Stomach smooth muscle (tissue), 2 donors: ENCODE data around the gene CAMK2A.
"Not testable (repeated sequence)": the region's sequence is repeated elsewhere in the genome, so short reads cannot be mapped to it uniquely, and the experiment has no call there.

Experiments
- H3K27ac ChIP-seq: one replicate; pipeline ENCODE4 v1.7.0; 2013; ENCODE audit warnings: mild to moderate bottlenecking, low read length, inconsistent platforms
- H3K27me3 ChIP-seq, 2 donors: one replicate each; pipeline ENCODE4 v1.7.0; 2013; ENCODE audit warnings: low read length in 2 of 2; ENCODE audit not compliant: insufficient read depth in 2 of 2, control insufficient read depth in 1 of 2
- H3K36me3 ChIP-seq, 2 donors: one replicate each; pipeline ENCODE4 v1.7.0; 2013; ENCODE audit warnings: low read length in 2 of 2; ENCODE audit not compliant: control insufficient read depth in 2 of 2, insufficient read depth in 2 of 2
- H3K4me1 ChIP-seq: one replicate; pipeline ENCODE4 v1.7.0; 2013; ENCODE audit warnings: low read length; ENCODE audit not compliant: control insufficient read depth, insufficient read depth
- H3K4me3 ChIP-seq, 2 donors: one replicate each; pipeline ENCODE4 v1.7.0; 2013; ENCODE audit warnings: low read length in 2 of 2
- H3K9ac ChIP-seq, 2 donors: one replicate each; pipeline ENCODE4 v1.7.0; 2013; ENCODE audit warnings: low read length in 2 of 2, mild to moderate bottlenecking in 1 of 2
- H3K9me3 ChIP-seq, 2 donors: one replicate each; pipeline ENCODE4 v1.7.0; 2013; ENCODE audit warnings: low read length in 2 of 2; ENCODE audit not compliant: control insufficient read depth in 2 of 2
- donor health status: healthy.
- donor health status: Pancreatic carcinoma.

CAMK2A gene

DNA sequence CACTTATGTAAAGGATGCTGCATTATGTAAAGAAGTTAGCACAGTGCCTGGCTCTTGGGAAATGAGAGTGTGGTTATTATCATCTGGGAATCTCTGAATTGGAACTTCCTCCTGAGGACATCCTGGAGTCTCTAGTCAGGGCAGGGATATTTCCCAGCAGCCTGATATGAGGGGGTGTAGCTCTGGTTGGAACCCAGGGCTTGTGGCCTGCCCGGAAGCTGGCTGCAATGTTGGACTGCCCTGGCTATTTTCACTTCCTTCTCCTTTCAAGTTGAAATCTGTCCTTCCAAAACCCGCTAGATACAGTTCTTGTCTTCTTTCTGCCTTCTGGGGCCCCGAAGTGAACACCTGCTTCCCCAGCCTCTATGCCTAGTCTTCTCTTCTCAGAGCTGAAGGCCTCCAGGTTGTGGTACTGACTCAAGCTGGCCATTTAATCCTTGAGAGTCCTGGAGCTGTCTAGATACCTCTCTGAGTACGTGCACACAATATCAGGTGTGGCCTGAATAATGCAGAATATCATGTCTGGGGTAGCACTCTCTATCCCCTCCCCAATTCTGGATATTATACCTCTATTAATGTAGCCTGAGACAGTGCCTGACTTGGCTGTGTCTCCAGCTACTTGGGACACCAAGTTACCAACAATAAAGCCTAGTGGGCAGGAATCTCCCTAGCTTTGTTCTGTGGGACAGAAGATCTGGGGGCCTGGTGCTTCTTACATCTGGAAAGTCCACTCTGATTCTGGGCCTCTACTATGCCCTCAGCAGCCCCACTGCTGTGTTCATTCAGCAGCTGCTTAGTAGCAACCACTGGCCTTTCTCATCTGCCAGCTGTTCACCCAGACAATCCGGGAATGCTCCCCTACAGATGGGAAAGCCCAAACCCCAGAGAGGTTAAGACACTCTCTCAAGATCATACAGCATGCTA, 54.7 kb downstream of the CAMK2A start:
- Histone ChIP-seq H3K36me3 (peaks cover 0 to 3% of the 10 kb centered on the region in 2 donors), H3K4me1 (no peaks in the 10 kb centered on the region), H3K4me3 (no peak overlapping the region), H3K27ac (no peak overlapping the region), H3K27me3 (no peaks in the 10 kb centered on the region), H3K9me3 (no peaks in the 10 kb centered on the region), H3K9ac (no peak overlapping the region)

DNA sequence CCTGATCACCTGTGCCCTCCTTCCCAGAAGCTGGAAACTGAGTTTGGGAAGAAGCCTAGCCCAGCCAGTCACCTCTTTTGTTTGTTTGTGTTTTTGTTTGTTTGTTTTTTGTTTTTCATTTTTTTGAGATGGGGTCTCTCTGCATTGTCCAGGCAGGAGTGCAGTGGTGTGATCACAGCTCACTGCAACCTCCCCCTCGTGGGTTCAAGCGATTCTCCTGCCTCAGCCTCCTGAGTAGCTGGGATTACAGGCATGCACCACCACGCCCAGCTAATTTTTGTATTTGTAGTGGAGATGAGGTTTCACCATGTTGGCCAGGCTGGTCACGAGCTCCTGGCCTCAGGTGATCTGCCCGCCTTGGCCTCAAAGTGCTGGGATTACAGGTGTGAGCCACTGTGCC, 55.9 kb downstream of the CAMK2A start:
- H3K27ac ChIP-seq, H3K9ac ChIP-seq, H3K36me3 ChIP-seq, H3K4me3 ChIP-seq, H3K9me3 ChIP-seq, H3K4me1 ChIP-seq, H3K27me3 ChIP-seq: not testable (repeated sequence)

DNA sequence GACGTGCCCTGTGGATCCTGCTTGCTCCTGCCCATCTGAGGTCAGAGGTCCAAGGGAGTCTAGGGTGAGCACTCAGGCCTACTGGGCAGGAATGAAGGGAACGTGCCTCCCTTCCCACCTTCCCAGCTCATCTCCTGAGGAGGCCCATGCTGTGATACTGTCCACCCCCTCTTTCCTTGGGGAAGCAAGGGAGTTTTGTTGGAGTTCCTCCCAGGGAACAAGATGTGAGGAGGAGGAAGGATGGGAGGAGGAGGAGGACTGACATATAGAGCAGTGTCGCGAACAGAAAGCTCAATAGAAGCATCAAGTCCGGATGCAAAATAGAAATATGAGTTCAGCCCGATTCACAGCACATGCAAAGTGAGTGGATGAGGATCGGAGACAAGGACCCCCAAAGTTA, 58.7 kb downstream of the CAMK2A start:
- Histone ChIP-seq H3K27me3 (no peaks in the 10 kb centered on the region), H3K9ac (no peak overlapping the region), H3K27ac (no peak overlapping the region), H3K9me3 (no peaks in the 10 kb centered on the region), H3K4me1 (no peaks in the 10 kb centered on the region), H3K4me3 (no peak overlapping the region), H3K36me3 (no peaks in the 10 kb centered on the region)

DNA sequence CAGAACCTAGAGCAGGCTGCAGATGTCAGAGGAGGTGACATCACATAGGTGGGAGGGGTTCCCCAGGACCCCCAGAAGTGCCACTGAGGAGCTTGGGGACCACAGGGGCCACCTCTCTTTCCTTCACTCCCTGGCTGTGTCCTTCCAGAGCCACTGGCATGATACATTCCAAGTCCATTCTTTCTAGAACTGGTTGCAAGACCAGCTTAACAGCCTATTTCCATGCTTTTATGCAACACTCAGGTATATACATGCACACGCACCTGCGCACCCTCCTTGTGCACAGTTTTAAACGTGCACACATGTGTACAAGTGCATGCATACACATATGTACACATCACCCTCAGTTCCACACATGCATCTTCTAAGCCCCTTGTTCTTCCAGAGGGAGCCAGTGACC, 60.0 kb downstream of the CAMK2A start:
- no peaks in the 10 kb centered on the region for H3K4me1 ChIP-seq
- no peaks in the 10 kb centered on the region for H3K9me3 ChIP-seq
- H3K27ac ChIP-seq = no peak overlapping the region
- H3K9ac ChIP-seq = no peak overlapping the region
- no peaks in the 10 kb centered on the region for H3K36me3 ChIP-seq
- H3K27me3 ChIP-seq = no peaks in the 10 kb centered on the region
- no peak overlapping the region for H3K4me3 ChIP-seq

- no peak overlapping the region for H3K27ac ChIP-seq
- no peak overlapping the region for H3K9ac ChIP-seq
- no peaks in the 10 kb centered on the region for H3K27me3 ChIP-seq
- no peaks in the 10 kb centered on the region for H3K4me1 ChIP-seq
- H3K36me3 ChIP-seq = no peaks in the 10 kb centered on the region
- no peak overlapping the region for H3K4me3 ChIP-seq
- H3K9me3 ChIP-seq = no peaks in the 10 kb centered on the region
Measured at GRCh38 chr5:150227606-150228273, 61.8 kb downstream of the CAMK2A start.

DNA sequence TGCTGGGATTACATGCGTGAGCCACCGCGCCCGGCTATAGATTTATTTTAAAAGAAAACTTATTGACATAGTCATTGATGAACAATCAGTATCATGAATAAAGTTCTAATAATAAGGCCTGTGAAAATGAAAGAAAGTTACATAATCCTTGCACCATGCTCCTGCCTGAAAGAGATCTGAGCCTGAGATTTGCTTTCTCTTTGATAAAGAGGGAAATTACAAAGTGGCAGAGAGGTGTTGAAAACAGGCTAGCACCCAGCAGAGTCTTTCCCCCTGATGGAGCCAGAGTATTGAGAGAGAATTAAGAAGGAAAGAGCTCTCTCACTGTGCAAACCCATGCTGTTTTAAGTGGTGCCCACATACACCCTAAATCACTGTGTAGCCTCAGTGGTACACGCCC, 62.5 kb downstream of the CAMK2A start:
- H3K36me3 ChIP-seq = no peaks in the 10 kb centered on the region
- no peaks in the 10 kb centered on the region for H3K27me3 ChIP-seq
- H3K4me1 ChIP-seq = no peaks in the 10 kb centered on the region
- no peak overlapping the region for H3K4me3 ChIP-seq
- H3K9me3 ChIP-seq = no peaks in the 10 kb centered on the region
- no peak overlapping the region for H3K27ac ChIP-seq
- no peak overlapping the region for H3K9ac ChIP-seq

GRCh38 chr5:150224483-150225027, 65.0 kb downstream of the CAMK2A start:
- no peaks in the 10 kb centered on the region for H3K4me1 ChIP-seq
- no peaks in the 10 kb centered on the region for H3K9me3 ChIP-seq
- no peak overlapping the region for H3K9ac ChIP-seq
- H3K4me3 ChIP-seq = no peak overlapping the region
- H3K36me3 ChIP-seq = no peaks in the 10 kb centered on the region
- H3K27ac ChIP-seq = no peak overlapping the region
- no peaks in the 10 kb centered on the region for H3K27me3 ChIP-seq

DNA sequence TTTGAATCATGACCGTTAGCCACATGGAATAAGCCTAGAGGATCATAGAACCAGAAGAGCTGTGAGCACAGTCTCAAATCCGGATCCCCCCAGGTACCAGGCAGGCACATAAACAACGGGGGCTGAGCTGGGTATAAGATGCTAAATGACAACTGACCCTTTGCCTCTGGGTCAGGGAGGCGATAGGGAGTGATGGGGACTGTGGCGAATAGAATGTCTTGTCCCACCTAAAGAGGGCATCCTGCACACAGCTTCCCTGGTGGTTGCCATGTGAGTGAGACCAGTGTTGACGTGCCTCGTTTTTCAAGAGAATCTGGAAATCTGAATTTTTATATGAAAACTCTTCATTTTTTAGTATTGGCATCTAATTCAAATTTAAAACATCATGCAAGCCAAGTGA, 66.1 kb downstream of the CAMK2A start:
- H3K27ac ChIP-seq = no peak overlapping the region
- H3K9ac ChIP-seq = no peak overlapping the region
- H3K4me3 ChIP-seq = no peak overlapping the region
- no peaks in the 10 kb centered on the region for H3K27me3 ChIP-seq
- H3K36me3 ChIP-seq = no peaks in the 10 kb centered on the region
- no peaks in the 10 kb centered on the region for H3K4me1 ChIP-seq
- H3K9me3 ChIP-seq = no peaks in the 10 kb centered on the region

- no peaks in the 10 kb centered on the region for H3K36me3 ChIP-seq
- H3K9ac ChIP-seq = no peak overlapping the region
- H3K9me3 ChIP-seq = no peaks in the 10 kb centered on the region
- H3K4me3 ChIP-seq = no peak overlapping the region
- no peaks in the 10 kb centered on the region for H3K27me3 ChIP-seq
- no peak overlapping the region for H3K27ac ChIP-seq
- peaks cover under 1% of the 10 kb centered on the region for H3K4me1 ChIP-seq
Measured at GRCh38 chr5:150222906-150223305, 66.7 kb downstream of the CAMK2A start.

- no peaks in the 10 kb centered on the region for H3K36me3 ChIP-seq
- peaks cover 3% of the 10 kb centered on the region for H3K4me1 ChIP-seq
- H3K4me3 ChIP-seq = no peak overlapping the region
- no peak overlapping the region for H3K27ac ChIP-seq
- H3K27me3 ChIP-seq = peaks cover 0 to 4% of the 10 kb centered on the region in 2 donors
- H3K9ac ChIP-seq = no peak overlapping the region
- no peaks in the 10 kb centered on the region for H3K9me3 ChIP-seq
Measured at GRCh38 chr5:150221471-150221870, 68.1 kb downstream of the CAMK2A start.

- Histone ChIP-seq H3K9ac (no peak overlapping the region), H3K27me3 (peaks cover 0 to 4% of the 10 kb centered on the region in 2 donors), H3K9me3 (no peaks in the 10 kb centered on the region), H3K4me3 (no peak overlapping the region), H3K27ac (no peak overlapping the region), H3K4me1 (peaks cover 3% of the 10 kb centered on the region), H3K36me3 (no peaks in the 10 kb centered on the region)
Measured at GRCh38 chr5:150219861-150220260, 69.7 kb downstream of the CAMK2A start.
